Heart right ventricle (tissue), 16 donors: ENCODE measurements around the gene APEX1. TPM values are rescaled to one million over a fixed set of nuclear protein-coding genes. Genes with fewer than 3 reads are reported as not detected.

Experiments used
- ATAC-seq, 8 donors: fragments of 200-7000 bp; cut with Tn5 transposase; one replicate each; pipeline ENCODE4 v1.9.1; 2020; ENCODE audit warnings: mild to moderate bottlenecking in 8 of 8, moderate library complexity in 8 of 8, moderate number of reproducible peaks in 1 of 8
- DNase-seq, 2 donors: peaks; one replicate each; pipeline ENCODE4 v3.0.0-alpha.2; 2020
- H3K27ac ChIP-seq, 10 donors: fragments of 200-600 bp; sonication (generic) in 2 of 10; one replicate each; pipeline versions ENCODE4 v1.5.0 to v1.8.0; 2020 to 2022; ENCODE audit warnings: mild to moderate bottlenecking in 3 of 10
- H3K27me3 ChIP-seq, 7 donors: fragments of 200-600 bp; one replicate each; pipeline ENCODE4 v1.8.0; 2021 to 2022; ENCODE audit warnings: mild to moderate bottlenecking in 2 of 7
- H3K36me3 ChIP-seq, 9 donors: fragments of 200-600 bp; sonication (generic) in 1 of 9; one replicate each; pipeline versions ENCODE4 v1.5.0 to v1.8.0; 2020 to 2022; ENCODE audit warnings: mild to moderate bottlenecking in 2 of 9
- H3K4me1 ChIP-seq, 9 donors: fragments of 200-600 bp; sonication (generic) in 1 of 9; one replicate each; pipeline versions ENCODE4 v1.5.0 to v1.8.0; 2020 to 2022; ENCODE audit warnings: mild to moderate bottlenecking in 4 of 9
- H3K4me3 ChIP-seq, 10 donors: fragments of 200-600 bp; sonication (generic) in 2 of 10; one replicate each; pipeline versions ENCODE4 v1.5.0 to v1.8.0; 2020 to 2022; ENCODE audit warnings: mild to moderate bottlenecking in 7 of 10, moderate library complexity in 2 of 10
- H3K9me3 ChIP-seq, 11 donors: fragments of 200-600 bp in 10 of 11; sonication (generic) in 2 of 11; one replicate each; pipeline versions ENCODE4 v1.5.0 to v1.8.0; 2013 to 2022; ENCODE audit warnings: mild to moderate bottlenecking in 2 of 11, control low read depth in 1 of 11, moderate library complexity in 1 of 11
- CTCF ChIP-seq, 9 donors: fragments of 200-600 bp; sonication (generic) in 2 of 9; IDR thresholded peaks; one replicate each; pipeline versions ENCODE4 v1.5.0 to v1.8.0; 2021 to 2022; ENCODE audit warnings: antibody characterized with exemption in 9 of 9, mild to moderate bottlenecking in 5 of 9, moderate library complexity in 1 of 9
- WGBS, 2 donors: extraction: QIAGEN DNeasy Blood & Tissue Kit; methylation state at CpG; one replicate each; pipeline ENCODE4 v1.1.7; 2013; ENCODE audit warnings: inconsistent platforms in 1 of 2; 5-methylcytosine and 5-hydroxymethylcytosine counted together
- intact Hi-C, 10 donors: fragments of 100-400 bp; cut with DNase I; formaldehyde crosslinking; loops; one replicate each; pipeline versions ENCODE4 v1.11.1 to v1.14.2; 2022
- polyA plus RNA-seq, 2 donors: library from polyadenylated mRNA; stranded (reverse); fragments of 200-250 nt; gene quantifications; one replicate each; pipeline ENCODE4 v1.2.3, GENCODE V29; 2013
- total RNA-seq, 10 donors: library from RNA; stranded (reverse); fragmentation: NEBNext Ultra II Directional in 3 of 10; extraction: Animal tissue kit (Norgen Biotek cat#: 25700) in 3 of 10; gene quantifications; one replicate each; pipeline versions ENCODE4 v1.2.1 to v1.2.4, GENCODE V29; 2021 to 2023
- donor health status: Arrhythmogenic right ventricular cardiomyopathy.
- donor health status: ischemic (EF 13 %, LVEDD 7.1; RV severe dilation, severe dysfunction).
- donor health status: healthy with polysubstance abuse.
- donor health status: DM: no; HTN: yes; CAD: no.
- donor health status: DM: no; HTN: no; CAD: no.
- donor health status: ischemic (EF 25% LVEDD 6.9; RV normal size, moderate dysfunction).
- donor health status: ischemic (EF 25% LVEDD 5.7; RV mildly dilated, moderate dysfunction).
- donor health status: healthy.
- donor health status: DM: yes; HTN: yes; CAD: no.
- donor health status: Ischemic cardiomyopathy.
- donor health status: ischemic (EF 35%, LVEDD 5.7; RV mildly dilated, moderate dysfunction).
- donor health status: nonischemic (EF 11% LVEDD 7.7; RV severe dilation, severe dysfunction).
- donor health status: DM: yes; HTN: yes; CAD: no.
- donor health status: PGD.
- donor health status: ischemic (EF 29% LVEDD 5.4; RV normal size, mild dysfunction).
- donor health status: nonischemic (EF 23%, LVEDD 6.1; RV moderate dilation, normal function).

Gene APEX1
- total and polyA plus RNA-seq, 12 donors = 57.1 to 103 (median 70.6) TPM

GRCh38 chr14:20422886-20423285, 32.1 kb upstream of the APEX1 start:
- H3K27me3 ChIP-seq = no peaks in the 10 kb centered on the region
- H3K9me3 ChIP-seq = no peaks in the 10 kb centered on the region
- ATAC-seq (no peak), DNase-seq (no peak)
- no peak overlapping the region for H3K4me3 ChIP-seq
- intact Hi-C loops = no loop called here
- WGBS, 2 donors = 67 to 74% methylated on average over 2 of the region's 2 CpGs
- H3K36me3 ChIP-seq = no peaks in the 10 kb centered on the region
- peaks cover 0 to 21% (median 3%) of the 10 kb centered on the region in 9 donors for H3K4me1 ChIP-seq
- no peak for TF ChIP-seq CTCF (IDR thresholded peaks at IDR 0.05)
- H3K27ac ChIP-seq = no peak overlapping the region

- Histone ChIP-seq H3K36me3 (peaks cover 0 to 8% (median 0%) of the 10 kb centered on the region in 9 donors), H3K4me1 (peaks cover 0 to 28% (median 2%) of the 10 kb centered on the region in 9 donors), H3K27me3 (no peaks in the 10 kb centered on the region), H3K9me3 (no peaks in the 10 kb centered on the region), H3K27ac (no peak overlapping the region), H3K4me3 (no peak overlapping the region)
- no peak for TF ChIP-seq CTCF (IDR thresholded peaks at IDR 0.05)
- intact Hi-C loops = no loop called here
- ATAC-seq (no peak), DNase-seq (no peak)
- WGBS, 2 donors = 32 to 53% methylated on average over 2 of the region's 2 CpGs
Measured at GRCh38 chr14:20424851-20425250, 30.2 kb upstream of the APEX1 start.

- Histone ChIP-seq H3K27me3 (no peaks in the 10 kb centered on the region), H3K4me3 (peak overlapping the region in 1 of 10 donors; percentile 26), H3K27ac (peak overlapping the region in 4 of 10 donors; percentile 6 to 74 (median 38)), H3K9me3 (no peaks in the 10 kb centered on the region), H3K36me3 (peaks cover 0 to 12% (median 0%) of the 10 kb centered on the region in 9 donors), H3K4me1 (peaks cover 0 to 36% (median 9%) of the 10 kb centered on the region in 9 donors)
- intact Hi-C loops = no loop called here
- no peak for DNase-seq
- ATAC-seq = peak in 7 of 8 donors; percentile 45 to 73 (median 51)
- WGBS, 2 donors = 65 to 72% methylated on average over 5 of the region's 5 CpGs
- TF ChIP-seq CTCF (IDR thresholded peaks at IDR 0.05) = no peak
Measured at GRCh38 chr14:20427231-20428009, 27.6 kb upstream of the APEX1 start.

- no peak for DNase-seq
- no peak for ATAC-seq
Measured at GRCh38 chr14:20428010-20428365, 27.0 kb upstream of the APEX1 start.

More at GRCh38 chr14:20428010-20428365, 27.0 kb upstream of the APEX1 start:
- WGBS, 2 donors = 81 to 86% methylated on average over 5 of the region's 5 CpGs
- intact Hi-C loops = no loop called here
- H3K27me3 ChIP-seq = no peaks in the 10 kb centered on the region
- H3K36me3 ChIP-seq = peaks cover 0 to 12% (median 0%) of the 10 kb centered on the region in 9 donors
- no peak for TF ChIP-seq CTCF (IDR thresholded peaks at IDR 0.05)
- no peaks in the 10 kb centered on the region for H3K9me3 ChIP-seq
- H3K4me1 ChIP-seq = peaks cover 0 to 36% (median 9%) of the 10 kb centered on the region in 9 donors
- no peak overlapping the region for H3K4me3 ChIP-seq
- peak overlapping the region in 2 of 10 donors; percentile 64 to 74 for H3K27ac ChIP-seq
